Inflammatory macrophage treated with lipopolysaccharide for 1 hour (primary cell): ENCODE data around the gene ARHGAP19.
A peak's percentile ranks its signal among the peaks of the same experiment; 100 is the strongest.

Experiments
- DNase-seq, 2 donors: peaks; one replicate each; pipeline ENCODE4 v3.0.0-alpha.2; 2020 to 2022

ARHGAP19 gene

GRCh38 chr10:97190450-97190849, 102.0 kb downstream of the ARHGAP19 start:
- DNase-seq, result no peak

- no peak for DNase-seq
Measured at GRCh38 chr10:97188261-97188711, 104.2 kb downstream of the ARHGAP19 start.

- DNase-seq, result no peak
Measured at GRCh38 chr10:97186911-97187310, 105.5 kb downstream of the ARHGAP19 start.

GRCh38 chr10:97185326-97186058, 106.9 kb downstream of the ARHGAP19 start, which contains the start of gene SLIT1:
Gene SLIT1, minus strand, starts transcription at chr10:97185959. Its CDS starts 285 bp downstream, at chr10:97185674.
- no peak for DNase-seq

DNA sequence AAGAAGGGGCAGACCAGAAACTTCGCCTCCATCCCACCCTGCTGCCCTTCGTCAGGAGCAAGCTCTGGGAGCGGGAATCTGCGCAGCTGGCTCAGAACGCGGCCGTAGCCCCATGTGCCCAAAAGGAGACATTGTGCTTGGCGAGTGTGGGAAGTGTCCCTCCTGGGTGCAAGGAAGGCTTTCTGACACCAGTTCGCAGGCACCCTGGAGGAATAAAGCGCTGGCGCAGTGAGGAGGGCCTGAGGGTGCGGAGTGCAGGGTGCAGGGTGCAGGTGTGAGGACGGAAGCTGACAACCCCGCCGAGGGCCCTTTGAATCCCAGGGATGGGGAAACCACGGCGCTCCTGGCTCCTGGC, 107.5 kb downstream of the ARHGAP19 start:
- DNase-seq, result no peak

- DNase-seq, result no peak
Measured at GRCh38 chr10:97183314-97183713, 109.1 kb downstream of the ARHGAP19 start.

- no peak for DNase-seq
Measured at GRCh38 chr10:97182288-97182990, 110.0 kb downstream of the ARHGAP19 start.

DNA sequence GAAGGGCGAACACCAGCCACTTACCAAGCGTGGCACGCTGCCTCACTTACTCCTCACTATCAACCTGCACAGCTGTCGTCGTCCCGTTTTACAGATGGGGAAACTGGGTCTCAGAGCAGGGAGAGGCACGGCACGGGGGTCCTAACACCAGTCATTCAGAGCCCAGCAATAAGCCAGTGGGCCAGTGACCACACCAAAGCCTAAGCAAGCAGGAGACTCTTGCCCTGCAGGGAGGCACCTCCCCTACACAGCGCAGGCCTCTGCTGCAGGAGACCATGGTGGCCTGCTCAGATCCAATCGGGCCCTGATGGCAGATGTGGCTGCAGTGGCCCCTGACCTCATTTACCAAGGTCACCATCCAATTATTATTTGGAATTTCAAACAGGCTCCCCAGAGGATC, 111.5 kb downstream of the ARHGAP19 start:
- DNase-seq, result no peak

GRCh38 chr10:97180363-97180755, 112.1 kb downstream of the ARHGAP19 start:
- DNase-seq, result no peak

GRCh38 chr10:97179731-97180362, 112.6 kb downstream of the ARHGAP19 start:
- DNase-seq, result no peak

- no peak for DNase-seq
Measured at GRCh38 chr10:97179311-97179710, 113.1 kb downstream of the ARHGAP19 start.

- no peak for DNase-seq
Measured at GRCh38 chr10:97178074-97178473, 114.4 kb downstream of the ARHGAP19 start.

DNA sequence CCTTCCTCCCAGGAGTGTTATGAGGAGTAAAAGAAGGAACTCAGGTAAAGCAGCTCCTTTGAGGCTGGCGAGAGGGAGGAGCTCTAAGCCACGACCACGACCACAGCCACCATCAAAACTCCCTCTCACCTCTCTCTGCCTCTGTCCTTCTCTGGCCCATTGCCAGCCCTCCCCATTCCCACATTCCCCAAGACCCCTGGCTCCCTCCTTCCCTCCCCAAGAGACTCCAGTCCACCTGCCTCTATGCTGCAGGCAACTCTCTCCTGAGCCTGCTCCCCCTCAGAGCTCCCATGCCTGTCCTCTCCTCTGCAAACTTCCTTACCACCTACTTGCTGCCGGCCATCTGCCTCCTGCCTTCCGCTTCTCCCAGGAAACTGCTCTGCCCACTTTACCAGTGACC, 116.2 kb downstream of the ARHGAP19 start:
- DNase-seq, result no peak

DNA sequence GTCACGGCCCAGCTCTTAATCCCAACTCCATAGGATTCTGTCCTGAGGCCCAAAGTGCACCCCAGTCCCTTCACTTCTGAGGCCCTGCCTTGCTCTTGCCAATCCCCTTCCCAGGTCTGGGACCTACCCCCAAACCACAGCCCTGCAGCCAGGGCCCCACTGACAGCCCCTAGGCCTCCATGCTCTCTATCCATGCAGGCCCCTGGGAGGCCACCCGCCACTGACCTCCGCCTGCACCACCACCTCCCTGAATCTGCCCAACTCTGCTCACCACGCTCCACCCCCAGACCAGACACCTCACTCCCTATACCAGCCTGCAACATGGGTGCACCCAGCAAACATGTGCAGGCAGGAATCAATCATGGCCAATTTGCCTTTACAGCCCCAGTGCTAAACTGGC, 116.9 kb downstream of the ARHGAP19 start:
- no peak for DNase-seq

DNA sequence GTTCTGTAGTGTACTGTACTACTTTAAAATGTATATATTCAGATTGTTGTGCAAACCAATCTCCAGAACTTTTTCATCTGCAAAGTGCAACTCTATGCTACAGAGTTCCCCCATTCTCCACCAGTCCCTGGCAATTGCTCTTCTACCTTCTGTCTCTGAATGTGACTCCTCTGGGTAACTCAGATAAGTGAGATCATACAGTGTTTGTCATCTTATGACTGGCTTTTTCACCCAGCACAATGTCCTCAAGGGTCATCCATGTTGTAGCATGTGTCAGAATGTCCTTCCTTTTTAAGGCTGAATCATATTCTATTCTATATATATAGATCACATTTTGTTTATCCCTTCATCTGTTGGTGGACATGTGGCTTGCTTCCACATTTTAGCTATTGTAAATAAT, 117.5 kb downstream of the ARHGAP19 start:
- DNase-seq, result peak in 1 of 2 donors; percentile 21

DNA sequence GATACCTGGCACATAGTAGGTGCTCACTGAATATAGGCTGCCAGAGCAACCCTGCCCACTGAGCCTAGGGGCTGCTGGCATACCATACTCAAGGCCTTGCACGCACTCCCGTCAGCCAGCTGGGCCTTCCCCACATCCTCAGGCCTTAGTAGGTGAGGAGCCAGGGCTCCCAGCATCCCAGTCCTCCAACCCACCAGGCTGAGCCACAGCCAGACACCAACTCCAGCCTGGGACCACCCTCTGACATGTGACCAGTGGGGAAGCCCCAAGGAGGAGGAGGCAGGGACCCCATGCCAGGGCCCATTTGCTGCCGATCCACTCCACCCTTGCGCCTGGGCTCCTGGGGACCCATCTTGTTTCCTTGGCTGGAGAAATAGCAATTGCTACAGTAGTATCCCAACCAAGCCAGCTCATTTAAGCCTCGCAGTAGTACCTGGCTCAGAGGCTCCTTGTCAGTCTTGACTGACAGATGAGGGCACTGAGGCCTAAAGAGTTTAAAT, 118.1 kb downstream of the ARHGAP19 start:
- DNase-seq, result no peak

DNA sequence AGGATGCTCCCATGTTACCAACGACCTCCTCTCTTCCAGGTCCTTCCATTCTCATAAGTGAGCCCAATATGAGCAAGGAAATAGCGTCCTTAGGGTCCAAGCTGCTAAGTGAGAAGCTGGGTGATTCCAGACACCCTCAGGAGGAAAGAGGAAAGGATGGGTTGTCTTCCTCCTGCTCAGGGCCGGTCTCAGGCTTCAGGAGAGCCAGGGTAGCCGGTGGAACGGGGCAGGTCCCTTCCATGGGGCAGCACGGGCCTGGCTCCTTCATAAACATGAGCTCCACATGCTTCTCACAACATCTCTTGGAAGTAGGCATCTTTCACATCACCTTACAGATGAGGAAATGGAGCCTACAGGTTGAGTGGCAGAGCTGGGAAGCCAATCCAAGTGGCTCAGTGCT, 119.4 kb downstream of the ARHGAP19 start:
- no peak for DNase-seq
